Panc1 (cell line): ENCODE data around the gene PRR29. TPM values are rescaled to one million over a fixed set of nuclear protein-coding genes. Genes with fewer than 3 reads are reported as not detected.

ENCODE experiments used
- ATAC-seq: fragments of 200-7000 bp; cut with Tn5 transposase; 2 replicates; pipeline ENCODE4 v1.9.1; 2020; ENCODE audit warnings: mild to moderate bottlenecking, moderate library complexity
- BruUV-seq: library from RNA; stranded (reverse); fragments of 400-500 nt; replicated peaks from 2 replicates; lab custom pipeline; 2021; lab: Mats Ljungman, UMichigan
- CTCF ChIA-PET: fragments of 300-600 bp; sonication (Branson Sonifier 250); formaldehyde crosslinking; loops from one replicate; lab custom pipeline; 2022; ENCODE audit warnings: antibody characterized with exemption; lab: Charles Lee
- POLR2A ChIA-PET: fragments of 300-600 bp; sonication (Branson Sonifier 250); formaldehyde crosslinking; loops from one replicate; lab custom pipeline; 2022; ENCODE audit warnings: antibody characterized with exemption; lab: Charles Lee
- DNase-seq: peaks from one replicate; pipeline ENCODE4 v3.0.0-alpha.2; 2010; ENCODE audit warnings: low read depth, low spot score
- H3K27ac ChIP-seq: 2 replicates; pipeline ENCODE4 v1.5.1; 2011; ENCODE audit warnings: mild to moderate bottlenecking, low read length, inconsistent platforms
- H3K27me3 ChIP-seq: fragments of 200-500 bp; sonication (Bioruptor generic); 2 replicates; pipeline ENCODE4 v1.6.0; 2014; ENCODE audit warnings: low read length, inconsistent platforms; ENCODE audit not compliant: control insufficient read depth, insufficient read depth
- H3K36me3 ChIP-seq: fragments of 200-500 bp; sonication (Bioruptor generic); 2 replicates; pipeline ENCODE4 v1.5.1; 2014; ENCODE audit warnings: inconsistent platforms, mild to moderate bottlenecking, low read length, moderate library complexity; ENCODE audit not compliant: control insufficient read depth, insufficient read depth
- H3K4me1 ChIP-seq: 2 replicates; pipeline ENCODE4 v1.5.1; 2011; ENCODE audit warnings: inconsistent platforms, mild to moderate bottlenecking, low read length, moderate library complexity; ENCODE audit not compliant: control insufficient read depth, insufficient read depth
- H3K4me3 ChIP-seq, 2 experiments: 2 replicates each; pipeline ENCODE4 v1.5.1; 2011 to 2012; ENCODE audit warnings: low read depth in 2 of 2, low read length in 2 of 2, mild to moderate bottlenecking in 2 of 2, inconsistent platforms in 1 of 2, moderate library complexity in 1 of 2
- H3K9me3 ChIP-seq: fragments of 200-500 bp; sonication (Bioruptor generic); 2 replicates; pipeline ENCODE4 v1.5.1; 2014; ENCODE audit warnings: low read depth, mild to moderate bottlenecking, inconsistent platforms, low read length, moderate library complexity; ENCODE audit not compliant: control insufficient read depth, insufficient read depth
- POLR2AphosphoS5 ChIP-seq: IDR thresholded peaks from 2 replicates; pipeline ENCODE4 v1.6.1; 2012; ENCODE audit warnings: mild to moderate bottlenecking, low read depth, low read length, moderate library complexity
- SIN3A ChIP-seq: IDR thresholded peaks from 2 replicates; pipeline ENCODE4 v1.6.1; 2012; ENCODE audit warnings: low read depth, mild to moderate bottlenecking, low read length, moderate library complexity, borderline replicate concordance; ENCODE audit not compliant: insufficient read depth
- TCF7L2 ChIP-seq: IDR thresholded peaks from 2 replicates; pipeline ENCODE4 v1.6.1; 2011; ENCODE audit warnings: mild to moderate bottlenecking, low read depth, low read length, inconsistent platforms
- in situ Hi-C: cut with HindIII; loops from 2 replicates; pipeline ENCODE4 v1.10.0; 2016; ENCODE audit warnings: low sequenced_read_pairs, low pct_unique_long_range_greater_than_20kb
- intact Hi-C: fragments of 100-400 bp; cut with micrococcal nuclease; formaldehyde crosslinking; loops from one replicate; pipeline ENCODE4 v1.10.0; 2022; ENCODE audit not compliant: unreplicated experiment
- total RNA-seq: library from RNA; stranded (reverse); gene quantifications from one replicate; pipeline ENCODE4 v1.2.1, GENCODE V29; 2021; ENCODE audit not compliant: unreplicated experiment
- TF ChIP-seq, protein P1 (sequence below): fragments of 450-650 bp; IDR thresholded peaks from 2 replicates; pipeline ENCODE4 v1.5.1; 2017; ENCODE audit warnings: mild to moderate bottlenecking
- TF ChIP-seq, protein P2 (sequence below), 2 experiments: IDR thresholded peaks; 2 replicates each; pipeline ENCODE4 v1.6.1; 2011 to 2012; ENCODE audit warnings: low read depth in 2 of 2, control low read depth in 1 of 2, low read length in 1 of 2, mild to moderate bottlenecking in 1 of 2, moderate library complexity in 1 of 2; ENCODE audit not compliant: insufficient read depth in 1 of 2

PRR29 gene
- total RNA-seq, 1 experiment from 2014 or later, result 0.10 TPM

DNA sequence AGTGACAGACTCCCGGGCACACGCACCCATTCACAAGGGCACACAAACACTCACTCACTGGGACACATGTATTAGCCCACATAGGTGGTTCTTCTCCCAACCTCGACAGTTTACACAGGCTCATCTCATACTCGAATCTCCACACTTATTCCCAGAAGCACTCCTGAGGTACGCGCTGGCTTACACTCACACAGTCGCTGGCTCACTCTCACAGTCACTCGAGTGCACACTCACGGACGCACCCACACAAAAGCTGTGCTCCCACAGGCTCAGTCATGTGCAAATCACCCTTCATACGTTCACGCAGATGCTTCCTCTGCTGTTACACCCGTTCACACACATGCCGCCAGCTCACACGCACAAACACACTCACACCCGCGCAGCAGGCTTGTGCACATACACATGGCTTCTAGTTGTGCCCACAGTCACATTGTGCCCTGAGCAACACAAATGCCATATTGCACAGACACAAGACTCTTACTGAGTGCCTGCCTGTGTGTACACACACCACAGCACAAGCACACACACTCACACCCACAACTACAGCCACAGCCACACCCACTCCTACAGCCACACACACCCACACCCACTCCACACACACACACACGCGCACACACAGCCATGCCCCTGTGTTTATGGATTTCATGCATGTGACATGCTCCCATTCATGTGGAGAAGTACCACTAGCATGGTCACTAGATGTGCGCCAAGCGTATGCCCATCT is 8.4 kb upstream of the PRR29 start:
- BruUV-seq, result no TSS peak
- no peaks in the 10 kb centered on the region for H3K4me1 ChIP-seq
- H3K36me3 ChIP-seq, result no peaks in the 10 kb centered on the region
- no peak; the same call in 1 of the 2 replicates for ATAC-seq
- H3K4me3 ChIP-seq, result no peak overlapping the region
- in situ Hi-C loops (no loop called here), intact Hi-C loops (loop anchor here (10.0 kb wide), 1 partner anchor 75 kb away; the partner anchor contains the start of genes CSHL1 and GH1)
- no peaks in the 10 kb centered on the region; the same call in 1 of the 2 replicates for H3K27me3 ChIP-seq
- no peak overlapping the region for H3K27ac ChIP-seq
- POLR2A ChIA-PET, result no interaction called here
- TF ChIP-seq, protein P1, sequence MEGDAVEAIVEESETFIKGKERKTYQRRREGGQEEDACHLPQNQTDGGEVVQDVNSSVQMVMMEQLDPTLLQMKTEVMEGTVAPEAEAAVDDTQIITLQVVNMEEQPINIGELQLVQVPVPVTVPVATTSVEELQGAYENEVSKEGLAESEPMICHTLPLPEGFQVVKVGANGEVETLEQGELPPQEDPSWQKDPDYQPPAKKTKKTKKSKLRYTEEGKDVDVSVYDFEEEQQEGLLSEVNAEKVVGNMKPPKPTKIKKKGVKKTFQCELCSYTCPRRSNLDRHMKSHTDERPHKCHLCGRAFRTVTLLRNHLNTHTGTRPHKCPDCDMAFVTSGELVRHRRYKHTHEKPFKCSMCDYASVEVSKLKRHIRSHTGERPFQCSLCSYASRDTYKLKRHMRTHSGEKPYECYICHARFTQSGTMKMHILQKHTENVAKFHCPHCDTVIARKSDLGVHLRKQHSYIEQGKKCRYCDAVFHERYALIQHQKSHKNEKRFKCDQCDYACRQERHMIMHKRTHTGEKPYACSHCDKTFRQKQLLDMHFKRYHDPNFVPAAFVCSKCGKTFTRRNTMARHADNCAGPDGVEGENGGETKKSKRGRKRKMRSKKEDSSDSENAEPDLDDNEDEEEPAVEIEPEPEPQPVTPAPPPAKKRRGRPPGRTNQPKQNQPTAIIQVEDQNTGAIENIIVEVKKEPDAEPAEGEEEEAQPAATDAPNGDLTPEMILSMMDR, result no peak
- TF ChIP-seq POLR2AphosphoS5 (no peak), SIN3A (no peak), TCF7L2 (no peak)
- TF ChIP-seq, protein P2, sequence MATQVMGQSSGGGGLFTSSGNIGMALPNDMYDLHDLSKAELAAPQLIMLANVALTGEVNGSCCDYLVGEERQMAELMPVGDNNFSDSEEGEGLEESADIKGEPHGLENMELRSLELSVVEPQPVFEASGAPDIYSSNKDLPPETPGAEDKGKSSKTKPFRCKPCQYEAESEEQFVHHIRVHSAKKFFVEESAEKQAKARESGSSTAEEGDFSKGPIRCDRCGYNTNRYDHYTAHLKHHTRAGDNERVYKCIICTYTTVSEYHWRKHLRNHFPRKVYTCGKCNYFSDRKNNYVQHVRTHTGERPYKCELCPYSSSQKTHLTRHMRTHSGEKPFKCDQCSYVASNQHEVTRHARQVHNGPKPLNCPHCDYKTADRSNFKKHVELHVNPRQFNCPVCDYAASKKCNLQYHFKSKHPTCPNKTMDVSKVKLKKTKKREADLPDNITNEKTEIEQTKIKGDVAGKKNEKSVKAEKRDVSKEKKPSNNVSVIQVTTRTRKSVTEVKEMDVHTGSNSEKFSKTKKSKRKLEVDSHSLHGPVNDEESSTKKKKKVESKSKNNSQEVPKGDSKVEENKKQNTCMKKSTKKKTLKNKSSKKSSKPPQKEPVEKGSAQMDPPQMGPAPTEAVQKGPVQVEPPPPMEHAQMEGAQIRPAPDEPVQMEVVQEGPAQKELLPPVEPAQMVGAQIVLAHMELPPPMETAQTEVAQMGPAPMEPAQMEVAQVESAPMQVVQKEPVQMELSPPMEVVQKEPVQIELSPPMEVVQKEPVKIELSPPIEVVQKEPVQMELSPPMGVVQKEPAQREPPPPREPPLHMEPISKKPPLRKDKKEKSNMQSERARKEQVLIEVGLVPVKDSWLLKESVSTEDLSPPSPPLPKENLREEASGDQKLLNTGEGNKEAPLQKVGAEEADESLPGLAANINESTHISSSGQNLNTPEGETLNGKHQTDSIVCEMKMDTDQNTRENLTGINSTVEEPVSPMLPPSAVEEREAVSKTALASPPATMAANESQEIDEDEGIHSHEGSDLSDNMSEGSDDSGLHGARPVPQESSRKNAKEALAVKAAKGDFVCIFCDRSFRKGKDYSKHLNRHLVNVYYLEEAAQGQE (IDR thresholded peaks at IDR 0.05; ENCODE audit: insufficient read depth in 1 of 2, low read depth in 2 of 2, low read length in 1 of 2), result no peak
- CTCF ChIA-PET, result interaction anchor here (1.0 to 1.1 kb wide), 2 partner anchors 30 to 70 kb away, joined by 4 to 6 read pairs; no protein-coding TSS in a partner anchor
- DNase-seq, result no peak
- H3K9me3 ChIP-seq, result no peaks in the 10 kb centered on the region

DNA sequence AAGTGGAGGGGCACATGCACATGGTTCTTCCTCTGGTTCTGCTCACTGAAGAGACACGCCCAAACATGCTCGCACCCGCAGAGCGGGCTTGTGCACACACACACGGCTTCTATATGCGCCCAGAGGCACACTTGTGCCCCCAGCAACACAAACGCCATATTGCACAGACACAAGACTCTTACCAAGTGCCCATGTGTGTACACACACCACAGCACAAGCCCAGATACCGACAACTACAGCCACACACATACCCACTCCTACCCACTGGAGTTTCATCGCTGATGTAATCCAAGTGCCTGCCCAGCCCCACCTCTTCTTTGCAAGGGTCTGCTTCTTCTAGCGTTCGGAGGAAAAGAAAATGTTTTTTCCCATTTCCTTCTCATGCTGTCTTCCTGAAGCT is 6.5 kb upstream of the PRR29 start:
- no peak overlapping the region for H3K4me3 ChIP-seq
- intact Hi-C loops (loop anchor here (10.0 kb wide), 1 partner anchor 77 kb away; the partner anchor contains the start of genes CSHL1 and GH1), in situ Hi-C loops (no loop called here)
- H3K27me3 ChIP-seq, result no peaks in the 10 kb centered on the region; the same call in 1 of the 2 replicates
- BruUV-seq, result no TSS peak
- no peak for ATAC-seq
- TF ChIP-seq, protein P2 (IDR thresholded peaks at IDR 0.05; ENCODE audit: insufficient read depth in 1 of 2, low read depth in 2 of 2, low read length in 1 of 2), result no peak
- TF ChIP-seq POLR2AphosphoS5 (no peak), TCF7L2 (no peak), SIN3A (no peak)
- TF ChIP-seq, protein P1, result no peak
- H3K9me3 ChIP-seq, result no peaks in the 10 kb centered on the region
- no peaks in the 10 kb centered on the region for H3K36me3 ChIP-seq
- ChIA-PET CTCF (interaction anchor here (0.6 to 0.8 kb wide), 2 partner anchors 21 to 45 kb away, joined by 3 read pairs; no protein-coding TSS in a partner anchor), POLR2A (no interaction called here)
- H3K27ac ChIP-seq, result no peak overlapping the region
- no peaks in the 10 kb centered on the region for H3K4me1 ChIP-seq
- no peak for DNase-seq
